ENCODE results near the gene SYT15.

GRCh38 chr10:46543466-46544377 is 35.2 kb upstream of the SYT15 start:
- no peak for TF ChIP-seq CTCF (conservative IDR thresholded peaks at IDR 0.05; ENCODE audit: low read depth, low read length)
- no peak for TF ChIP-seq POLR2A (IDR thresholded peaks at IDR 0.05; ENCODE audit: low read depth, low read length)
- TF ChIP-seq BHLHE40 (IDR thresholded peaks at IDR 0.05; ENCODE audit: low read depth, low read length), result no peak
- no peak for TF ChIP-seq SMC3 (IDR thresholded peaks at IDR 0.05; ENCODE audit: low read depth, low read length)

Measured in IMR-90 (cell line).